ENCODE data around the gene CD40. TPM values are rescaled to one million over a fixed set of nuclear protein-coding genes. Genes with fewer than 3 reads are reported as not detected.

Gene CD40
- total RNA-seq, 6 donors from 2014 or later = 15.7 to 32.5 (median 25.8) TPM

- H3K4me3 ChIP-seq = no peak overlapping the region
- TF ChIP-seq EP300 (IDR thresholded peaks at IDR 0.05) (no peak), POLR2A (IDR thresholded peaks at IDR 0.05) (no peak), POLR2AphosphoS5 (IDR thresholded peaks at IDR 0.05) (no peak), CTCF (IDR thresholded peaks at IDR 0.05) (no peak)
- H3K9me3 ChIP-seq = no peaks in the 10 kb centered on the region
- ATAC-seq (ENCODE audit: low FRiP score in 2 of 2) = no peak
- H3K27me3 ChIP-seq = no peaks in the 10 kb centered on the region
- DNase-seq = no peak
- 26 to 37% methylated on average over 6 of the region's 6 CpGs for WGBS, 2 donors
- H3K4me1 ChIP-seq = peaks cover 0 to 9% (median 2%) of the 10 kb centered on the region in 4 donors
- no peak overlapping the region for H3K27ac ChIP-seq
- peaks cover 0 to 27% (median 2%) of the 10 kb centered on the region in 4 donors for H3K36me3 ChIP-seq
Measured at GRCh38 chr20:46131396-46131795, 13.3 kb downstream of the CD40 start.

- ATAC-seq (ENCODE audit: low FRiP score in 2 of 2) = peak; percentile 64 to 89
- peak; percentile 63 to 91 for DNase-seq
- H3K27ac ChIP-seq = no peak overlapping the region
- 13 to 26% methylated on average over 10 to 17 of the region's 17 CpGs for WGBS, 2 donors
- peaks cover 0 to 9% (median 2%) of the 10 kb centered on the region in 4 donors for H3K4me1 ChIP-seq
- TF ChIP-seq CTCF (IDR thresholded peaks at IDR 0.05) = peak; percentile 69 to 84 (median 78)
- no peak for TF ChIP-seq POLR2AphosphoS5 (IDR thresholded peaks at IDR 0.05)
- H3K27me3 ChIP-seq = no peaks in the 10 kb centered on the region
- no peak overlapping the region for H3K4me3 ChIP-seq
- peaks cover 0 to 16% (median 0%) of the 10 kb centered on the region in 4 donors for H3K36me3 ChIP-seq
- H3K9me3 ChIP-seq = no peaks in the 10 kb centered on the region
Measured at GRCh38 chr20:46132705-46133120, 14.6 kb downstream of the CD40 start.

- TF ChIP-seq CTCF (IDR thresholded peaks at IDR 0.05) (no peak), POLR2A (IDR thresholded peaks at IDR 0.05) (no peak), EP300 (IDR thresholded peaks at IDR 0.05) (no peak), POLR2AphosphoS5 (IDR thresholded peaks at IDR 0.05) (no peak)
- Histone ChIP-seq H3K4me1 (peaks cover 0 to 9% (median 2%) of the 10 kb centered on the region in 4 donors), H3K9me3 (no peaks in the 10 kb centered on the region), H3K27ac (no peak overlapping the region), H3K27me3 (no peaks in the 10 kb centered on the region), H3K4me3 (no peak overlapping the region), H3K36me3 (peaks cover 0 to 2% (median 0%) of the 10 kb centered on the region in 4 donors)
- DNase-seq (no peak), ATAC-seq (ENCODE audit: low FRiP score in 2 of 2) (no peak)
- 68 to 69% methylated on average over 11 of the region's 11 CpGs for WGBS, 2 donors
Measured at GRCh38 chr20:46133886-46134654, 16.0 kb downstream of the CD40 start.

- no peak for TF ChIP-seq POLR2AphosphoS5 (IDR thresholded peaks at IDR 0.05)
- no peak for TF ChIP-seq POLR2A (IDR thresholded peaks at IDR 0.05)
- TF ChIP-seq EP300 (IDR thresholded peaks at IDR 0.05) = no peak
- TF ChIP-seq CTCF (IDR thresholded peaks at IDR 0.05) = no peak
- H3K36me3 ChIP-seq = no peaks in the 10 kb centered on the region
- H3K27me3 ChIP-seq = no peaks in the 10 kb centered on the region
- peaks cover 0 to 9% (median 2%) of the 10 kb centered on the region in 4 donors for H3K4me1 ChIP-seq
- 72 to 85% methylated on average over 7 of the region's 7 CpGs for WGBS, 2 donors
- DNase-seq (no peak), ATAC-seq (ENCODE audit: low FRiP score in 2 of 2) (no peak)
- no peaks in the 10 kb centered on the region for H3K9me3 ChIP-seq
- H3K4me3 ChIP-seq = no peak overlapping the region
- no peak overlapping the region for H3K27ac ChIP-seq
Measured at GRCh38 chr20:46134716-46135115, 16.6 kb downstream of the CD40 start.

Data from upper lobe of left lung (tissue), 6 donors.